HK-2 (cell line): ENCODE data around the gene ZBTB22.
"Not testable (repeated sequence)": the region's sequence is repeated elsewhere in the genome, so short reads cannot be mapped to it uniquely, and the experiment has no call there.

Experiments
- DNase-seq: peaks from one replicate; pipeline ENCODE4 v3.0.0-alpha.2; 2018; ENCODE audit not compliant: unreplicated experiment

ZBTB22 gene

DNA sequence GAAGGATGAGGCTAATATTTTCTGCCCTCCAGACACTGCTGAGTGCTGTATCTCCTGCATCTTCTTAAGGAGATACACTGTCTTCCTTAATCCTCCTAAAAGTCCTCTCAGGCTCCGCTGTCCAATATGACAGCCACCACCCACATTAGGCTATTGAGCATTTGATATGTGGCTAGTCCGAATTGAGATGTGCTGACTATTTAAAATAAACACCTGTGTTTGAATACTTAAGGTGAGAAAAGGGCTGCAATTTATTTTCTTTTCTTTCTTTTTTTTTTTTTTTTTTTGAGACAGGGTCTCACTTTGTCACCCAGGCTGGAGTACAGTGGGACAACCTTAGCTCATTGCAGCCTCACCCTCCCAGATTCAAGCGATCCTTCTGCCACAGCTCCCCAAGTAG, 15.7 kb downstream of the ZBTB22 start:
- DNase-seq: no peak

DNA sequence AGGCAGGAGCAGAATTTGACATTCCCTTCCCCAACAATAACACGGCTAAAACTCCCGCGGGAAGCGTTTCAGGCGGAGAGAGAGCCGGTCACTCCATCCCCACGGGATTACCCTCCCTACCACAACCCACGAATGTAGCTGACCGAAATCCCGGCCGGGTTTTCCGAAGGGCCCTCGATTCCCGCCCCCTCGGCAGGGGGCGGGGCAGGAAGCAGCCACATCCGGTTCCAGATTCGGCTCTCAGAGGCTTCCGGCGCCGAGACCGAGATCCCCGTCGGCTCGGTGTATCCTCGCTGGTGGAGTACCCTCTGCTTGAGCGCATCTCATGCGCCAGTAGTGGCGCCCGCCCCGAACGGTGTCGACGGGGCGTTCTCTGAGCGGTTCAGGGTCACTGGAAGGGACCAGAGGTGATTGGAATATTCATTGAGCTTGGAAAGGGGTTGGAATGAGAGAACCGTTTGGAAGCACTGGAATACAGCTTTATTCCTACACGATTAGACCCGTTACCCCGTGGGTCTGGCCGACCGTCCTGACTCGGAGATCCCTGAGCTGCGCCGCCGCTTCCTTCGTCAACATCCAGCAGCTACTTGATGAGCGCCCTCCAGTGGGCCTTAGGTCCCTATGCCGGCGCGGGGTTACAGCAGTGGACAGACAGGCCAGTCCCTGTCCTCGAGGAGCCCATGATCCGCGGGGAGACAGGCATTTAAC, 18.2 kb downstream of the ZBTB22 start:
- peak; percentile 93 for DNase-seq

DNA sequence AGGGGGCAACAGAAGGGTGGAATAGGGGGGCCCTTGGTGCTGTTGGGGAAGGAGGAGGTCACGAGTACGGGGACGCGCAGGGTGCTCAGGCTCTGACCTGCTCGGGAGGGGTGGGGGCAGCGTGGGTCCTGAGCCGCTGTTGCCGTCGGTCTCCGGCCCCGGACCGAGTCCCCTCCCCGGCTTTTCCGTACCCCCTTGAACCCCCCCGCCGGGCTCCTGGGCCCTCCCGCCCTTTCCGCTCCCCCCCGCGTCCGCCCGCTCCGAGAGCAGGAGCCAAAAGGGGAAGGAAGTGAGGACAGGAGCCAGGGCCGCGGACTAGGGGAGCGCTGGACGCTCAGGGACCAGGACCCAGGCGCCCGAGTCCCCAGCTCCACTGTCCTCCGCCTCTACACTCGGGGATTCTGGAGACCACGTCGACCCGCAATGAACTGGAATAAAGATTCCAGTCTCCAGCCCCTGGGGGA, 18.7 kb downstream of the ZBTB22 start, which contains the start of gene RGL2:
Gene RGL2 (minus strand): TSS at position 170 of the 464 bp plus-strand sequence. CDS start 332 bp downstream, outside the sequence.
- peak; percentile 69 for DNase-seq

DNA sequence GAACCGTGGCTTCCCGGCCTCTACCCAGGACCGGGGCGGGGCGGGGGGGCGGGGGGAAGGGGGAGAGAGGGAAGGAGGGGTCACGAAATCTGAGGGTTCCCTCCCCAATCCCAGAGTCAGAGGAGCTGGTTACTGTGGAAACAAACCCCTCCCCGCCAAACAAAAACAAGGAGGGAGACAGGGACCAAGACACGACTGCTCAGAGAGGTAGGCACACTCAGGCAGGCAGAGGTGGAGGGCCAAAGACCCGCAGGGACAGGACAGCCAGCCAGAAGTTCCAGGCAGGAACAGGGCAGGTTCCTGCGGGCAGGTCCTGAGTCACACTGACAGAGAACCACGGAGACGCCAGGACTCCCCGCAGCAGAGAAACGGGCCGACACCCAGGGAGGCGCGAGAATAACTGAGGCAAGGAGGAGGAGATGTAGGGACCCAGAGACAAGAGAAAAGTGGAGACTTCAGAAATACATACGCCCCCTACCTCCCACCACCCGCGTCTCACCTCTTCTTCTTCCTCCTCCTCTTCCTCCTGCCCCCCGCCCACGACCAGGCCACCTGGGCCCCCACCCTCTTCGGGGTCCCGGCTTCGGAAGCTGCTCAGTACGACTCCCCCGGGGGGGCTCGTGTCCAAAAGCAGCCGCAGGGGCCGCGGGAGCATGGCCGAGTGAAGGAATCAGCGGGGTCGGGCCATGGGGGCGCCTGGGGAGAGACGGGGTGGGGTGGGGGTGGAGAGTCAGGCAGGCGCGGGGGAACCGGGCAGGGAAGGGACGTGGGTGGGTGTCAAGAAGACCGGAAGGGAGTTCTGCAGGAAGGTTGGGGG, 19.4 kb downstream of the ZBTB22 start:
- peak; percentile 75 for DNase-seq

DNA sequence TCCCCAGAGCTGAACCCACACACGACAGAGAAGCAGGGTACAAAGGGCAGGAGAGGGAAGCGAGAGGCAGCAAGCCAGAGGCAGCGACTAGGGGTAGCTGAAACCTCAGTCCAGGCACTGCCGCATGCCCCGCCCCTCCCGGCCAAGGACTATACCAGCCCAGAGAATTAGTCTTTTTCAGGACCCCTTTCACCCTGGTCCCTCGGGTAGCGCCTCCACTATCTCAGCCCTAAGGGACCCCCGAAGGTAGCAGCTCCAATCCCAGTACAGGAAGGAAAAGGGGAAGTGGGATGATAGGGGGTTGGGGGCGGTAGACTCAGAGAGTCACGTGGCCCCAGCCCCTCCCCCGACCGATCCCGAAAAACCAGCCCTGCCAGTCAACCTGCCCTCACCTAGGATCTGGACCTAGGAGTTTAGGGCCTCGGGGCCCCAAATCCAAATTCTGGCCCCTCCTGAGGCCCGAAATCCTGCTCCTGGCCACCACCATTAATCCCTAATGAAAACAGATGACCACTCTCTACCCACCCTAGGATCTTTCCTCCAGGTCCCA, 20.1 kb downstream of the ZBTB22 start:
- no peak for DNase-seq

DNA sequence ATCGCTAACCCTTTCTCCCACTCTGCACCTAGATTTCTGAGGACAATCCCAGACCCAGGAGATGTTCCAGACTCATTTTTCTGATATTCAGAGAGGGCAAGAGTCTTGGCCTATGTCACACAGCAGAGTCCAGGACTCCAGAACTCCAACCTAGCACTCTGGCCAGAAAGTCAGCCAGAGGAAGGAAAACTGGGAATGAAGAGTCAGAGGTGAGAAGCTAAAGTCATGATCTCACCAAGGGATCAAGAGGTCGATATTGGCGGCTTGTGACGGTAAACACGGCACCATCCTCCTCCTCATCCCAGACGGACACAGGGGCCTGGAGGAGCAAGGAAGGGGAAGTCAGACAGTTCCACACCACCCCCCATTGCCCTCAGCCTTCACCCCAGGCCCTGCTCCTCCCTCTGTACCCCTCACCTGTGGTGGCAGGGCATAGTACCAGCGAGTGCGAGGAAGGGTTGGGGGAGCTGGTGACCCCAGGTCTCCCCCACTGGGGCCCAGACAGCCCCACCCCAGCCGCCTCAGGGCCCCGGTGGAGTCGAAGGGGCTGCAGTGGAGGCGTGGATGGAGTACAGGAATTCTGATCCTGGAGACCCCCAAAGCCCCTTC, 20.6 kb downstream of the ZBTB22 start:
- DNase-seq: no peak

DNA sequence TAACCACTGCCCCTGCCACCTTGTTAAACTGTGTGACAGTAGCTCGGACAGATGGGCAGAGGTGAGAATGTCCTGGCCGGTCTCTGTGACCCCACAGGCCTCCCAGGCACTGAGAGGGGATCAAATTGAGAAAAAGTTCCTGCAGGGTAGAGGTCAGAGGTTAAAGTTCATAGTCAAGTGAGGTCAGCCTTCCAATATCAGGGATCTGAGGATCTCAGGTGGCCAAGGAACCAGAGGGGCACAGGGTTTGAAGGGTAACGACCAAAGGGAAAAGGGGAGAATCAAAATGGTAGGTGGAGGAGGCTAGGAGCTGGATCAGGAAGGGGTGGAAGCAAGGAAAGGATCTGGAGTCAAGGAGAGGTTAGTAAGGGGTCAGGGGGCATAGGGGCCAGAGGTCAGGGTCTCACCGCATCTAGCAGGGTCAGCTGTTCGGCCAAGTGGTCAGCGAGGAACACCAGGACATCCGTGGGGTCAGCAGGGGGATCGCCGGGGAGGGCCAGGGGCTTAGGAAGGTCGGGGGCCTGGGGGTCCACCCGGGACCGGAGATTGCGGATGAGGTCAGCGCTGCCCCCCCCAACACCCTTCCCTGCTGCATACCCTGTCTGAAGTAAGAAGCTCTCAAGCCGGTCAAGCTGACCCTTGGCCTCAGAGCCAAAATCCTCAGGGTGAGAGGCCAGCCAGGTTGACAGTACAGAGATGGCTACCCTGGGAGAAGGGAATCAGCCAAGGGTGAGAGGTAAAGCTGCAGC, 21.7 kb downstream of the ZBTB22 start:
- no peak for DNase-seq

DNA sequence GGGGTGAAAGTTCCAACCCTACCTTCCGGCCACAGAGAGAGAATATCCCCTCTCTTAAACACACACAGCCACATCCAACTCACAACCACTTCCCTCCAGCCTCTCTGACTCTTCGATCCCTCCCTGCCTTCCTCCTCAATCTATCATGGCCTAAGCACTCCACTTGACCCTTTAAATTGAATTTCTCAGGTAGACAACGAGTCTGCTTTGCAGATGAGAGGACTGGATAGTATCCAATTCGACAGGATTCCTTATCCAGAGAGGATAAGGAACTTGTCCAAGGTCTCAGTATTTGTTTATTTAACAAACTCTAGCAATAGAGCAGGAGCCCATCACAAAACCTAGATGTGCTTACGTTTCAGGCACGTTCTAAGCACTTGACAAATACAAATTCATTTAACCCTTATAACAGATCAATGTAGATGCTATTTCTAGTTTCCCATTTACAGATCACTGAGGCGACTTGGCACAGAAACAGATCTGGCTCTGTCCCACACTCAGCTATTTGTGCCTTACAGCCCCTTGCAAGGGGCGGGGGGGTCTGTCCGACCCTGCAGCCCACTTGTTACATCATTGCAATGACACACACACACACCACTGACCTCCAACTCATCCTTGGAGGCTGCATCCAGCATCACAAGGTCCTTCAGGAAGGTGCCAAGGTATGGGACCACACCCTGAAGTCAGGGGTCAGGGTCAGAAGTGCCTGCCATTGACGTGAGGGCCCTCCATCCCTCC, 23.3 kb downstream of the ZBTB22 start:
- DNase-seq: no peak

DNA sequence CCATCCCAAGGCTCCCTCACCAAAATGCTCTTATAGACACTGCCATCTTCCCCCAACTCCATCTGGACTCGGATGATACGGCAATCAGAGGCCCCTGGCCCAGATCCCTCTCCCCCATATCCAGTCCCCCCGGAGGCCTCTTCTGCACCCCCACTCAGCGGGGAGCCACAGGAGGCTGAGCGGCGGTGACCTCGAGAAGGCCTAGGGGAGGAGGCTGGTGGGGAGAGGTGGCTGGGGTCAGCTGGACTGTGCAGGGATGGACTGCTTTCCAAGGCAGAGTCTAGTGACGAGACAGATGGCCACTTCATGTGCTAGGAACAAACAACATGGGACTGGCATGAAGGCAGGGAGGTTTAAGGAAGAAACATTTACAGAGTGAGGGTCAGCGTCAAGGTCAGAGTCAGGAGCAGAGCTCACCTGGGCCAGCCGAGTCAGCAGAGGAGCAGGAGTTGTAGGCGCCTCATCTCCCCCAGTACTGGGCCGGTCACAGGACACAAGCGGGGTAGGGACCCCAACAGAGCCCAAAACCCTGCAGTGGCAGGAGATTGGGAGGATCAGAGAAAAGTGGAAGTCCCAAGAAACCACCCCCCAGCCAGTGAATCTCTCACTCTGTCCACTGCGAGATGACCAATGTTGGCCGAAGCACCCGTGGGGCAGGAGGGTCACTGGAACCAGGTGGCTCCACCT, 24.4 kb downstream of the ZBTB22 start:
- no peak for DNase-seq

DNA sequence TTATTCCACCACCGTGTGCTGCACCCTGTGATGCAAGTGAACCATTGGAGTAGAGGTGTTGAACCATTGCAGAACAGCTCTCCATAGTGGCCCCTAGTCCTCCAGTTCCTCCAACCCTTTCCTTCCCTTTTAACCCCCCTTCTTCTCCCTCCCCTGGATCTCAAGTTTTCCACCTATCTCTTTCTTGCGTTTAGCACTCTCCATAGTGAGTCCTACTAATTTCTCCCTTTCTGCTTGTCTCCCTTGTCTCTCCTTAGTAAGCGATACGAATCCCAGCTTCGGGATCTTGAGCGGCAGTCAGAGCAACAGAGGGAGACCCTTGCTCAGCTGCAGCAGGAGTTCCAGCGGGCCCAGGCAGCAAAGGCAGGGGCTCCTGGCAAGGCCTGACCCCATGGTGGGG, 27.1 kb downstream of the ZBTB22 start:
- DNase-seq: no peak

DNA sequence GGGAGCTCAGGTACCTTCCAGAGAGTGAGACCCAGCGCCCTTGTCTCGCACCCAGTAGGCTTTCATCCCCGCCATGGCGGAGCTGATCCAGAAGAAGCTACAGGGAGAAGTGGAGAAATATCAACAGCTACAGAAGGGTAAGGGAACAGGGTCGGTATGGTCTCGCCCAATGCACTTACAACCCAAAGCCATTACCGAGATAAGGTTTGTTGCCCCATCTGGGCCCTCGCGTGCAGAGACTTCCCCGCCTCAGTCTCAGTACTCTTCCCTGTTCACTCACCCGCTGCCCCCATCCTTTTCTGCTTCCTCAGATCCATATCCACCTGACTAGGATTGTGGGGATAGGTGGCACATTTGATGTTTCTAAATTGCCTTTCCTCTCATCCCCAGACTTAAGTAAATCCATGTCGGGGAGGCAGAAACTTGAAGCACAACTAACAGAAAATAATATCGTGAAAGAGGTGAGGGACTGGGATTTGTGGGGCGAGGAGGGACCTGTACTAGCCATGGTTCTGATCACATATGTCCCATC, 27.7 kb downstream of the ZBTB22 start:
- no peak for DNase-seq

DNA sequence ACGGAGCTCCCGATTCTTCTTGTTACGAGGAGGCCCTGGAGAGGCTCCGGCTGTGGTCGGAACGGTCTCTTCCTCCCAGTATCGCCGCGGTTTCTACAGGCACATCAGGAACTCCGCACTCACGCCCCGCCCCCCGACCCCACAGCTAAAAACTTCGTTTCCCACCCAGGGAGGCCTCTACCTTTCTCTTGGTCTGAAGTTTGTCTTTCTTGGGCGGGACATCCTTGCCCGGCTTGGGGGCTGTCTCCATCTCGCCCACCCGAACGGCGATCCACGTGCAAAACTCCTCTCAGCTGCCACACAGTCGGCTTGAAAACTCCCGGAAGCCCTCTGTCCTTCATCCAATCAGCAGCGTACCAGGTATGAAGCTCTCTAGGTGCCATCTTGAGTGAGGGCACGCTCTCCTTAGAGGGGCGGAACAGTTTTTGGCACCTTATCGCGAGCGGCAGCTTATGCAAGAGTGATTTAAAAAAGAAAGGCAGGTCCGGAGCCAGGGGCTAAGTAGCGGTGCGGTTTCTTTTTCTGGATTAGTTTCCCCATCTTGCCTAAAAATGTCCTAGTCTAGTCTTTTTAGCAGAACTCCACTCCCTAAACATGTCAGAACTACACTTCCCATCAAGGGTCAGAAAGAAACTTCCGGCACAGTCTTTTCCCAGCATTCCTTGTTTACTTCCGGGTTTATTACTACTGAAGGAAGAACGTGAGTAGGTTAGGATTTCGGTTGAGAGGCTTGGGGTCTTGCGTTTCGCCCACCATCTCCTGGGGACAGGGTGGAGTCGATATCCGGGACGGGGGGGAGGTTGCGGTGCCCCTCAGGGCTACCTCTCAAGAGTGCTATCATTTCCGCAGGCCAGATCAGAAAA, 28.4 kb downstream of the ZBTB22 start, which contains the start of the genes PFDN6 and WDR46:
Gene PFDN6 (plus strand): TSS at position 681 of the 863 bp plus-strand sequence. CDS start 256 bp downstream, outside the sequence.
Gene WDR46 (minus strand): TSS at position 319 of the 863 bp plus-strand sequence. CDS start 69 bp downstream, at position 250.
- DNase-seq: peak; percentile 78

DNA sequence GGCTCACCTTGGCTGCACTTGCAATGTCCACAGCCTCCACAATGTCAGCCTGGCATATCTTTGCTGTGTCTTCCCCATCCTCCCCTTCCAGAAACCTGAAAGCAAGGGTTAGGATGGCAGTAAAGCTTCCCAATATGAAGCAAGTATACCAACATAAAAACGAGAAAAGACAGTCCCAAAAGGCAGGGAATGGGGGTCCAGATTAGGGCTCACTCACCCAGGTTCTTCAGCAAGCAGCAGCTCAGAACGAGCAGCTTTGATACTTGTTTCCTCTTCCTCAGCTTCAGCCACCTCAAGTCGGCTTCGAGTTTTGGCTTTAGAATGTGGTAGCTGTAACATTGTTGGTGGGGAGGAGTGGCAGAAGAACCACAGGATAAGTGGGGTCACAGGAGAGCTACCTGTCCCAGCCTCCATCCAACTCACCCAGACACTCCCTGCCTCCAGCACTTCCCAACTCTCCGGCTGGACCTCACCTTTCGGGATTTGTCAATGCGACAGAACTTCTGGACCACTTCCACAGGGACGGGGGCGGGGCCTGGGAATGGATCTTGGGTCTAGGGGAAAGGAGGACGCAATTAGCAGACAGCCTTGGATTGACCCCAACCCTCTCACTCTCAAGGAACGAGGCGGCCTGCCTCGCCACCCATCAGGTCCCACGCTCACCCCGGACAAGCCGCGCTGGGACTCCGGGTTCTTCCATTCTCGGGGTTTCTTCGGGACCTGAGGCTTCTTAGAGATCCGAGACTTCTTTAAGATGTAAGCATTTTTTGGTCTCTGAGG, 29.2 kb downstream of the ZBTB22 start:
- no peak for DNase-seq

DNA sequence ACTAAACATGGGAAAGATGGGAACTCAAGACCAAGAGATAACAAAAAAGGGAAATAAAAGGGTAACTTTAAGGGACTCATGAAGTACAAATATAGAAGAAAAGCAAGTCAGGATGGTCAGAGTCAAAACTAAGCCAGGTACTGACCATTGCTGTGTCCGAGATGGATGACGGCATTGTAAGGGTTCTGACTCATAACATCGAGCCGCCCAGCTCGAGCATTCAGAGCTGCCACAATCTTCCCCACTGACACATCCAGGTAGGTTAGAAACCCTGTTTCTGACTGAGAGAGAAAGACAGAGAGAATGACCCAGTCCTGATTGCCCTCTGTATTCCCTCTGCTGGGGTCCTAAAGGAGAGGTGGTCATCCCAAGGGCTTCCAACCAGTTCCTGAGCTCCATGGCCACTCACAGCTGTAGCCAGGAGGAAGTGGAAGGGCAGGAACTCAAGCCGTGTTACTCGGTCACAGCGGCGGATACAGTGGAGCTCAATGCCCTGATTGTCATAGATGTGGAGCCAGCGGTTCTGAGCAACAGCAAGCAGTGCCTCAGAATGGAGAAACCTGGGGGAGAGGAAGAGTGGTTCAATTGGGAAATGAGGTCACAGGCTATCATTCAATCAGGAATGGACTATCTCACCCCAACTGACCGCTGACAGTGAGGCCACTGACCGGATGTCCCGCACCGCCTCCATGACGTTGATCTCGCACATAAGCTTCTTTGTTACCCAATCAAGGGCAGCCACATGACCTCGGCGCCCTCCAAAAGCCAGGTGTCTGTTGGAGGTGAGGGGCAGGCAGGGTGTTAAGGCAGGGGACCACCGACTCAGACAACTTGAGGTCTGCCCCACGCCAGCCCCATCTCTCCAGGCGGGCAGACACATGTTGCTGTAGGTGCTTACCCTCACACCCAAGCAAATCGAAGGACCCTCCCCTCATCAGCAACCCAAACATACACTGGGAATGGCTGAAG, 30.3 kb downstream of the ZBTB22 start:
- DNase-seq: no peak

DNA sequence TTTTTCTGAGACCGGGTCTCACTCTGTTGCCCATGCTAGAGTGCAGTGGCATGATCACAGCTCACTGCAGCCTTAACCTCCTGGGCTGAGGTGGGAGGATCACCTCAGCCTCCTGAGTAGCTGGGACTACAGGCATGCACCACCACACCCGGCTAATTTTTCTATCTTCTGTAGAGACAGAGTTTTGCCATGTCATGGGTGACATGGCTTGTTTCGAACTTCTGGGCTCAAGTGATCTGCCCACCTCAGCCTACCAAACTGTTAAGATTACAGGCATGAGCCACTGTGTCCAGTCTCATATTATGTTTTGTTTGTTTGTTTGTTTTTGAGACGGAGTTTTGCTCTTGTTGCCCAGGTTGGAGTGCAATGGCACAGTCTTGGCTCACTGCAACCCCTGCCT, 32.3 kb downstream of the ZBTB22 start:
- not testable (repeated sequence) for DNase-seq

DNA sequence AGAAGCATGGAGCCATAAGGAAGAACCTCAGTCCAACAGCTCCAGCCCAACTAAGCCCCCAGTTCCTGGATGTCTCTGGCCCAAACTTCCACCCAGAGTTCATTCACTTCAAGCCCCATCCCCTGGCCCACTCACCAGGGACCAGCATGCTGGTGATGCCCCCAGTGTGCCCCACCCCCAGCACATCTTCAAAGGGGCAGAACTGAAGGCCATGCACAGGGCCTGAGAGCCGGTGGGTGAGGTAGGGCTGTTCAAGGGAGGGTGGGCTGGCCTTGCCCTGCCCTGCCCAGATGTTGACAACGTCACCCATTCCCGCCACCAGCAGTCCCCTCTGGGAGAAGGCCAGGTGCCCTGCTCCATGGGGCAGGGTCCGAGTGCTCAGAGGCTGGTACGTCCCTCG, 37.0 kb downstream of the ZBTB22 start:
- DNase-seq: no peak
